Measurements from ENCODE around the gene CSNK2B. TPM values are rescaled to one million over a fixed set of nuclear protein-coding genes. Genes with fewer than 3 reads are reported as not detected.
A peak's percentile ranks its signal among the peaks of the same experiment; 100 is the strongest.

Gene CSNK2B
- total and polyA plus RNA-seq, 9 of the 15 experiments (the other 6 are each of a cell fraction or from before 2014, with no cell fraction given) = 120 to 1,126 (median 529) TPM

DNA sequence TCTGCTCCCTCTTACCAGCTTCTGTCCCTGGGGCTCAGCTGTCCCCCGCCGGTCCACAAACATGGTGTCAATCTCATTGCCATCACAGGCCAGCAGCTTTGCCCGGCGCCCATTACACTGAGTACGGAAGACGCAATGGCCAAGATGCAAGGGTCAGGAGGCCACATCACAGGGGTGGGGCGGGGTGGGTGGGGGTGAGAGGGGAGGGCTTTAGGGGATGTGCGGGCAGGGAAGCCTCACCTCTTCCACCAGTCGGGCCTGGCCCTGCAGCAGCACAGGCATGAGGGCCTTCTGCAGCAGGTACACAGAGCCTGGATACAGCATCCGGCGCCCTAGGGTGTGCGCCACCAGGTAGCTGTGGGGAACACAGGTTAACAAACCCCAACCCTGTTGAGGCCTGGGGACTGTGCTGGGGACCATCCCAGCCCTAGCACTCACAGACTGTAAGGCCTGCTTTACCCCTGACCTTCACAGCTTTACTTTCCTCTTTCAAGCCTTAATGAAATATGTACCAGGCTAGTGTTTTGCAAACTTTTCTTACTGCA lies 25.8 kb downstream of the CSNK2B start (continued):
- TF ChIP-seq, protein P1, sequence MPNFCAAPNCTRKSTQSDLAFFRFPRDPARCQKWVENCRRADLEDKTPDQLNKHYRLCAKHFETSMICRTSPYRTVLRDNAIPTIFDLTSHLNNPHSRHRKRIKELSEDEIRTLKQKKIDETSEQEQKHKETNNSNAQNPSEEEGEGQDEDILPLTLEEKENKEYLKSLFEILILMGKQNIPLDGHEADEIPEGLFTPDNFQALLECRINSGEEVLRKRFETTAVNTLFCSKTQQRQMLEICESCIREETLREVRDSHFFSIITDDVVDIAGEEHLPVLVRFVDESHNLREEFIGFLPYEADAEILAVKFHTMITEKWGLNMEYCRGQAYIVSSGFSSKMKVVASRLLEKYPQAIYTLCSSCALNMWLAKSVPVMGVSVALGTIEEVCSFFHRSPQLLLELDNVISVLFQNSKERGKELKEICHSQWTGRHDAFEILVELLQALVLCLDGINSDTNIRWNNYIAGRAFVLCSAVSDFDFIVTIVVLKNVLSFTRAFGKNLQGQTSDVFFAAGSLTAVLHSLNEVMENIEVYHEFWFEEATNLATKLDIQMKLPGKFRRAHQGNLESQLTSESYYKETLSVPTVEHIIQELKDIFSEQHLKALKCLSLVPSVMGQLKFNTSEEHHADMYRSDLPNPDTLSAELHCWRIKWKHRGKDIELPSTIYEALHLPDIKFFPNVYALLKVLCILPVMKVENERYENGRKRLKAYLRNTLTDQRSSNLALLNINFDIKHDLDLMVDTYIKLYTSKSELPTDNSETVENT (CRISPR knock-in tag; IDR thresholded peaks at IDR 0.05) = peak; percentile 69; the same call in 1 of the 2 replicates
- TF ChIP-seq, protein P2, sequence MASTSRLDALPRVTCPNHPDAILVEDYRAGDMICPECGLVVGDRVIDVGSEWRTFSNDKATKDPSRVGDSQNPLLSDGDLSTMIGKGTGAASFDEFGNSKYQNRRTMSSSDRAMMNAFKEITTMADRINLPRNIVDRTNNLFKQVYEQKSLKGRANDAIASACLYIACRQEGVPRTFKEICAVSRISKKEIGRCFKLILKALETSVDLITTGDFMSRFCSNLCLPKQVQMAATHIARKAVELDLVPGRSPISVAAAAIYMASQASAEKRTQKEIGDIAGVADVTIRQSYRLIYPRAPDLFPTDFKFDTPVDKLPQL (IDR thresholded peaks at IDR 0.05; ENCODE audit: extremely low read depth, insufficient read length) = no peak
- no peak for TF ChIP-seq PRMT5 (CRISPR knock-in tag; IDR thresholded peaks at IDR 0.05)

DNA sequence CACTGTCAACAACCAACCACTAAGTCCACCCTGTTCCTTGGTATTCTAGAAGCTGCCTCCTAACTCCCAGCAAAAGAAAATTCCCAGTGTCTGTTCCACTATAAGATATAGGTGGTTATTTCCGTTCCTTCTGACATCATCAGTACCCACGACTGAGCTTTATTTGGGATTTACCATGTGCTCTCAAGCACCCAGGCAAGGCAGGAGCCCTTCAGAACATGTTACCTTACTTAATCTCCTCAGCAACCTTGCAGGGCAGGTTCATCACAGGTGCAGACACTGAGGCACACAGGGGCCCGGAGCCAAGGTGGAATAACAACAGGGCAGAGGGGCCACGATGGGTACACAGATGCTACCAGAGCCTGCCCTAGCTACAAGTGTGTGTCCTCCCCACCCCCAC lies 26.5 kb downstream of the CSNK2B start:
- Histone ChIP-seq H3K4me1 (replicated peaks in 1 of 2; ENCODE audit: control insufficient read depth in 2 of 2, insufficient read depth in 2 of 2, low read length in 2 of 2) (peaks cover 50 to 52% of the 10 kb centered on the region in 2 experiments), H3K9me1 (ENCODE audit: control insufficient read depth, insufficient read depth, low read length) (no peaks in the 10 kb centered on the region), H3K79me2 (ENCODE audit: control insufficient read depth, insufficient read depth, low read length) (0 out of 3 replicates have a peak, but pooled peaks cover under 1% of the 10 kb centered on the region), H3K9ac (ENCODE audit: insufficient read depth in 1 of 2, low read depth in 2 of 2, low read length in 2 of 2) (peak overlapping the region in 1 of 2 experiments; percentile 62; a peak in 2 of 4 replicates), H3K27ac (ENCODE audit: extremely low read depth, low read depth, low read length) (peak overlapping the region; percentile 3; the same call in 1 of the 3 replicates), H3K9me3 (replicated peaks; ENCODE audit: control insufficient read depth, insufficient read depth, low read depth, low read length) (no peaks in the 10 kb centered on the region), H4K20me1 (replicated peaks; ENCODE audit: control insufficient read depth, insufficient read depth, low read length) (no peaks in the 10 kb centered on the region), H2AFZ (ENCODE audit: low read depth, low read length) (no peak overlapping the region), H3K4me2 (ENCODE audit: insufficient read depth, low read length) (no peak overlapping the region), H3K27me3 (ENCODE audit: control insufficient read depth in 2 of 2, insufficient read depth in 2 of 2, low read length in 2 of 2) (no peaks in the 10 kb centered on the region), H3K36me3 (ENCODE audit: control insufficient read depth, insufficient read depth, low read length) (peaks cover 90% of the 10 kb centered on the region), H3K4me3 (no peak overlapping the region)
- in situ Hi-C loops (cut with MboI) (no loop called here), intact Hi-C loops (cut with micrococcal nuclease) (no loop called here)
- FAIRE-seq (no peak), DNase-seq (ENCODE audit: extremely low read depth in 1 of 4, low spot score in 3 of 4) (no peak), ATAC-seq (no peak)
- TF ChIP-seq, protein P3, sequence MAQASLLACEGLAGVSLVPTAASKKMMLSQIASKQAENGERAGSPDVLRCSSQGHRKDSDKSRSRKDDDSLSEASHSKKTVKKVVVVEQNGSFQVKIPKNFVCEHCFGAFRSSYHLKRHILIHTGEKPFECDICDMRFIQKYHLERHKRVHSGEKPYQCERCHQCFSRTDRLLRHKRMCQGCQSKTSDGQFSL (CRISPR knock-in tag; IDR thresholded peaks at IDR 0.05) = 0 out of 2 replicates have a peak, but pooled peaks have one; percentile 42
- TF ChIP-seq, protein P3 (tag; IDR thresholded peaks at IDR 0.05) = 0 out of 4 replicates have a peak, but pooled peaks of 1 of the 2 experiments have one; percentile 0
- no peak for TF ChIP-seq OTX1 (CRISPR knock-in tag; IDR thresholded peaks at IDR 0.05)
- no peak for TF ChIP-seq TOE1 (IDR thresholded peaks at IDR 0.05; ENCODE audit: borderline replicate concordance)
- TF ChIP-seq TOE1 (CRISPR knock-in tag; IDR thresholded peaks at IDR 0.05; ENCODE audit: borderline replicate concordance, low read depth) = no peak
- TF ChIP-seq, protein P4, sequence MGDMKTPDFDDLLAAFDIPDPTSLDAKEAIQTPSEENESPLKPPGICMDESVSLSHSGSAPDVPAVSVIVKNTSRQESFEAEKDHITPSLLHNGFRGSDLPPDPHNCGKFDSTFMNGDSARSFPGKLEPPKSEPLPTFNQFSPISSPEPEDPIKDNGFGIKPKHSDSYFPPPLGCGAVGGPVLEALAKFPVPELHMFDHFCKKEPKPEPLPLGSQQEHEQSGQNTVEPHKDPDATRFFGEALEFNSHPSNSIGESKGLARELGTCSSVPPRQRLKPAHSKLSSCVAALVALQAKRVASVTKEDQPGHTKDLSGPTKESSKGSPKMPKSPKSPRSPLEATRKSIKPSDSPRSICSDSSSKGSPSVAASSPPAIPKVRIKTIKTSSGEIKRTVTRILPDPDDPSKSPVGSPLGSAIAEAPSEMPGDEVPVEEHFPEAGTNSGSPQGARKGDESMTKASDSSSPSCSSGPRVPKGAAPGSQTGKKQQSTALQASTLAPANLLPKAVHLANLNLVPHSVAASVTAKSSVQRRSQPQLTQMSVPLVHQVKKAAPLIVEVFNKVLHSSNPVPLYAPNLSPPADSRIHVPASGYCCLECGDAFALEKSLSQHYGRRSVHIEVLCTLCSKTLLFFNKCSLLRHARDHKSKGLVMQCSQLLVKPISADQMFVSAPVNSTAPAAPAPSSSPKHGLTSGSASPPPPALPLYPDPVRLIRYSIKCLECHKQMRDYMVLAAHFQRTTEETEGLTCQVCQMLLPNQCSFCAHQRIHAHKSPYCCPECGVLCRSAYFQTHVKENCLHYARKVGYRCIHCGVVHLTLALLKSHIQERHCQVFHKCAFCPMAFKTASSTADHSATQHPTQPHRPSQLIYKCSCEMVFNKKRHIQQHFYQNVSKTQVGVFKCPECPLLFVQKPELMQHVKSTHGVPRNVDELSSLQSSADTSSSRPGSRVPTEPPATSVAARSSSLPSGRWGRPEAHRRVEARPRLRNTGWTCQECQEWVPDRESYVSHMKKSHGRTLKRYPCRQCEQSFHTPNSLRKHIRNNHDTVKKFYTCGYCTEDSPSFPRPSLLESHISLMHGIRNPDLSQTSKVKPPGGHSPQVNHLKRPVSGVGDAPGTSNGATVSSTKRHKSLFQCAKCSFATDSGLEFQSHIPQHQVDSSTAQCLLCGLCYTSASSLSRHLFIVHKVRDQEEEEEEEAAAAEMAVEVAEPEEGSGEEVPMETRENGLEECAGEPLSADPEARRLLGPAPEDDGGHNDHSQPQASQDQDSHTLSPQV (IDR thresholded peaks at IDR 0.05) = 0 out of 2 replicates have a peak, but pooled peaks have one; percentile 15
- no TSS peak for BruUV-seq (replicated peaks)
- ChIA-PET POLR2A (interaction anchor here (0.6 to 7.1 kb wide), 15 partner anchors 8 to 223 kb away, joined by 3 to 158 read pairs (median 4); partner anchors contain the start of genes ABHD16A, CLIC1, GPANK1 and HSPA1A), CTCF (ENCODE audit: low intra/inter-chr PET ratio) (no interaction called here)
- WGBS (ENCODE audit: insufficient coverage, low coverage, missing lambda C conversion rate) = 70% methylated on average over 4 of the region's 4 CpGs
